Activated CD4-positive, alpha-beta T cell treated with anti-CD3 and anti-CD28 coated beads for 1 hour (primary cell): ENCODE data around the gene DNAH5.

Experiments
- DNase-seq: peaks from one replicate; pipeline ENCODE4 v3.0.0-alpha.2; 2020

Gene DNAH5

DNA sequence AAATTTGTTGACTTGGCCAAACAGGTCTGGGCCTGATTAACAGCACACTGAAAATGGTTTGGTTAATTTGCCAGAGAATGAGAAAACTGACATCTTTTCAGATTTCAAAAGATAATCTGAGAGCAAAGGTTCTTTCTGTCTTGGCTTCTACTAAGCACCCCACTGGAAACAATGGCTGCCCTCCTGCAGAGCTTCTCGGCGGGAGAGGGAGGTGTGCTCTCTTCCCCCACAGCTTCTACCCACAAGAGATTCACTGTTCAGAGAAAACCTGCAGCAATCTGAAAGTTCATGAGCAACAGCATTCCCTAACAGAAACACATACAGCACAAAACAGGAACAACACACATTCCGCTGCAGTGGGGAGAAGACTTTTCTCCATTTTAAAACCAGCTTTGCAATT is 3.0 kb downstream of the DNAH5 start:
- DNase-seq = no peak

DNA sequence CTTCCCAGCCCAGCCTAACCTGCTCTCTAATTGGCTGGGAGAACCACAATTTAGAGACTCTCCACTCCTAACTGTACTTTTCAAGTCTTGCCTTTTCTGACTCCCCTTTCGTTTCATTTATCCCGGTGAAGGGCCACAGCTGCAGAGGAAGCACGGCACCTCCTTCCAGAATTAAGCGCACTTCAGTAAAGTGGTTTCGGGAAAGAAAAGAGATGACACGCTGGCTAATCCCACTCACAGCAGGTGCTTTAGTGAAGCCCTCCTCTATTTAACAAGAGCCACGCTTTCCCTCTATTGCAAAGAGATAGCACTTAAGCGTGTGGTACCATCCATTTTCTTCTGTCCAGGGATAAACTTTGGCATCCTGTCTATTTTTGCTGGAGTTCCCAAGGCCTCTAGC is 4.8 kb downstream of the DNAH5 start:
- no peak for DNase-seq

DNA sequence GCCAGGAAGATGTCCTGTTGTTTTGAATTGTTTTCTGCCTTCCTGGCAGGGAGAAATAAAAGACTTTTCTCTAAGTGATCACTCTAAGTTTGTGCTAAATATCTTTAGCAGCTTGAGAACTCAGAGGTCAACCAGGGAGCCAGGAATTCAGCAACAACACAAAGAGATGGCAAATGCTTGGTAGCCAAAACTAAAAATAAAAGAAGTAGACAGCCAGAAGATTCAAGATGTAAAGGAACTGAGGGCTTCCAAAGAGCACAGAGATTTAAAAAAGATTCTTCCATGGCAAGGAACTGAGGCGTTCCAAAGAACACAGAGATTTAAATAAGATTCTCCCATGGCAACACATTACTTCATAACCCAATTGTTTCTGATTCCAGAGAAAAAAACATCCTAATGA is 9.6 kb downstream of the DNAH5 start:
- DNase-seq = no peak

DNA sequence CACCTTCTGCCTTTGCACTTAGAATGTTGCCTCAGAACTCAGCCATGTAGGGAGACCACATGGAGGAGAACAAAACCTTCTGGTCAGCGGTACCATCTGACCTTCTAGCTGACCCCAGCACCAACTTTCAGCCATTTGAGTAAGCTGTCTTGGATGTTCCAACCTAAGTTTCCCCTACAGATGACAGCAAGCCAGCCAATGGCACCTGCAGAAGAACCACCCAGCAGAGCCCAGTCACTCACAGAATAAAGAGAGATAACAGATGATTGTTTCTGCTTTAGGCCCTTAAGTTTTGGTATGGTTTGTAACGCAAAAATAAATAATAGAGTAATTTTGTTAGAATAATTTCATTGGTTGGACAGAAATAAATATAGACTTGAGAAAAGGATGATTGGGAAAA is 10.4 kb downstream of the DNAH5 start:
- no peak for DNase-seq

DNA sequence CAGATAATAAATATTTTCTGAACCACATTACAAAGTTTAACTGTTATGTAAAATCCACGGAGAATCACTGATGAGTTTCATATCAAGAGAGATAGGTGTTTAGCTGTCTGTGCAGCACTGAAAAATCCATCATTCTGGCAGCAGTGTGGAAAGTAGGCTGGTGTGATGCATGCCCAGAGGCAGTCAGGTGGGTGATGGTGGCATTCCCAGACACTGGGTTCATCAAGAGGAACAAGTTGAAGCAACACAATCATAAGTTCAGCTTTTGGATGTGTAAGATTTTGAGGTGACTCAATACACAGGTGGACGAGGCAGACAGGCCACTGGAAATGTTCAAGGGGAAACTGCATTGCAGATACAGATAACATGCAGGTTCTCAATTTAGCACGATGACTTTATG is 11.9 kb downstream of the DNAH5 start:
- DNase-seq = no peak

DNA sequence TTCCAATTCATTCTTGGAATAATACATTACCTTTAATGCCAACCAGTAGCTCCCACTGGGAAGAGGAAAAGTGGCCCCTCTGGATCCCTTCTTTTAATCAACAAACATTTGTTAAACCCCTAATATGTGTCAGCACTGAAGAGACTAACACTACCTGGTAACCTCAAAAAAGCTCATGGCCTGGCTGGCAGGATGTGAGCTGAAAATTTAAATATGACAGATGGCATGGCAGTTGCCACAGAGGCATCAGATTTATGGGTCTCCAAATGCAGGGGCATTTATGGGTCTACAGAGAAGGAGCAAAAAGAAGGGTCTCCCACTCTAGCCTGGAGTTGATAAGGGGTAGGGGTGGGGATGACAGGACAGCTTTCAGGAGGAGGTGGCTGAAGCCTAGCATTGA is 12.5 kb downstream of the DNAH5 start:
- DNase-seq = no peak

DNA sequence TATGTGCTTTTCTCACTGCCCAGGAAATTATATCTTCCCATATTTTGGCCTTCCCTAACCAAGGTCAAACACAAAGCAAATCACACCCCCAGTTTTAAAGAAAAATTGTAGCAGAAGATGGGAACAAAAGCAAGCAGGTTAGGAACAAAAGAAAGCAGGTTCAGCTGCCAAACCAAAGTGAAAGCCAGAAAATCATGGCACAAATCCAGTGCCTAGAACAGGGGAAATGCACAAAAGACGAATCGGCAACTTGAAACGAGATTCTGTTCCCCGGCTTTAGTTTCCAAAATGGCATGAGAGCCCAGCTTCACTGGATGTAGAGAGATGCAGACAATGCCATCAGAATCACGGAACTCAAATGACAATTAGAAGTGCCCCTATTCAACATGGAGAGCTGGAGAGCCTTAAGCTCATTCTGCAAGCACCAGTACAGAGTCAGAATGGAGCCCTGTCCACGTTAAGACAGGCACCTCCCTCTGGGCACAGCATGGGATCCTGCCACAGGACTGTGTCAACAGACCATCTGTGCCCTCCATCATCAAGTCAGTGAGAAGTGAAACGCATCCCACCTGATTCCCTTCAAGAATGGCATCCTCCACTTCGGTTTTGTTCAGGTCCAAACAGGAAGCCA is 13.8 kb downstream of the DNAH5 start:
- DNase-seq = no peak

DNA sequence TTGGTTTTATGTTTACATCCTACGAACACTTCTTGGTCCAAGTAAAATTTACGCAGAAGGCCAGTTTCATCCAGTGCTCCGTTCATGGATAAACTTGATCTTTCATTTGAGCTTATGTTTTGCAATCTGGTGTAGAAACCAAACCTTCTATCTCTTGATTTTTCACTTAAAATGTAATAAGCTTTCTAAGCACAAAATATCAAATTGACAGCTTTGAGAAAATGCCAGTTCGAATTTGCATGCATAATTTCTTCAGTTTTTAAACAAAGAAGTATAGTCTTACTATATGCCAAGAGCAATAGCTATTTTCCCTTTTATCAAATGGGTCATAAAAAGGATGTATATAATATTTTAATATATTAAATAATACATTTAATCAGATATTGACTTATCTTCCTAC is 17.8 kb downstream of the DNAH5 start:
- no peak for DNase-seq

DNA sequence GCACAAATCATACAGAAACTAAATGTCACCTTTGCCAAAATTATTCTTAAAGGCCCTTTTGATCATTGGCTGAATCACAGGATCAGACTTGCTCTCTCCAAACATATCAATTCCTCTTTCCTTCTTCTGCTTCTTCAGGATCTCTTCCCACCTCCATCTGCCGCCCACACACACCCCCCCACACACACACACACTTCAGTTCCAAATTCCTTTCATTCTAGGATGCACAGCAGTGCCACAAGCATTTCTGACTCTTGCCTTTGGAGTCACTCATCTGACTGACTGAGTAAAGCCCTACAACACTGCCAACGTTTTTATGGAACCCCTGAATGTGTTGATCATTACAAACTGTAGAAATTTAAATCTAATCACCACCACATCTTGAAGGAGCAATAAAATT is 22.9 kb downstream of the DNAH5 start:
- no peak for DNase-seq

DNA sequence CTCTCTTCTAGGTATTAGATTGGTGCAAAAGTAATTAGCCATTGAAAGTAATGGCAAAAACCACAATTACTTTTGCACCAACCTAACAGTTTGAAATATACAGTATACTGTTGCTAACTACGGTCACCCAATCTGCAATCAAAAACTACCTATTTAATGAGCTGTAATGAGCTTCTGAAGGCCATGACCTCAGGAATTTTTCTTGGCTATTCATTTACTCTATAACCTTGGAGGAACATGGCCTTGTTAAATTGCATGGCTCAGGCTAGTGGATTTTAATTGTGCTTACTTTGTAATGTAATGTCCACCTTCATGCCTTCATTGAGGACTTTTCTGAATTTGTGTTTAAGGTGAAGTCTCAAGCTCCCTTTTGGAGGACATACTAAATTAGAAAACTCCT is 24.7 kb downstream of the DNAH5 start:
- DNase-seq = no peak

DNA sequence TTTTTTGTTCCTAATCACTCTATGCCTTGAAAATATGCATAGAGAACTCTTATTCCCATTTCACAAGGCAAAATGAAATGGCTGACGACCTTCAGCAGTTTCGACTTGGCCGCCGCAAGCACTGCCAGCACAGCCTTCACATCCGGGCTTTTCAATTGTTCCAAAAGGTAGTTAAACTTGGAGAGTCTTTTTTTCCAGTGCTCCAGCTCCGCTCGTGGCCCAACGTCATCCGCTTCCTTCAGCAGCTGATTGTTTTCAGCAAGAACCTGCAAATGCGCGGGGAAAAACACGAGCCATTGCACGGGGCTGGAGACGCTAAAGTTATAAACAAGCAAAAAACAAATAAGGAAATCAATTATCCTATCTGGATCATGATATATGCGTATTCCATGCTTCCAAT is 25.4 kb downstream of the DNAH5 start:
- no peak for DNase-seq

DNA sequence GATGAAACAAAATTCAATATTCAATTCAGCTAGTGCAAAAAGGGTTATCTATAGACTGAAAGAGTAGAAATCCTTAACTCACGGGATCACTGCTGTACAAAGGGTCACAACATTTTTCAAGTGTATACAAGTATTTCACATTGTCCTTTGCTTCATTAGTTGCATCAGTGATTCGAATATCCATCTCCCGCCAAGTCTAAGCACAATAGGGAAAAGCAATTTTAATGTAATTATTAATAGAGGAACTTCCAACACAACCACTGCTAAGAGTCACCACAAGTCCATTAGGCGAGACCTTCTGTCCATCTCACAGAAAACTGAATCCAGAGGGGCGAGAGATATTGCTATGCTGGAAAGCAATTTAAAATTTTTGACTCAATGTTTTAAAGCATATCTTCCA is 27.4 kb downstream of the DNAH5 start:
- DNase-seq = no peak

DNA sequence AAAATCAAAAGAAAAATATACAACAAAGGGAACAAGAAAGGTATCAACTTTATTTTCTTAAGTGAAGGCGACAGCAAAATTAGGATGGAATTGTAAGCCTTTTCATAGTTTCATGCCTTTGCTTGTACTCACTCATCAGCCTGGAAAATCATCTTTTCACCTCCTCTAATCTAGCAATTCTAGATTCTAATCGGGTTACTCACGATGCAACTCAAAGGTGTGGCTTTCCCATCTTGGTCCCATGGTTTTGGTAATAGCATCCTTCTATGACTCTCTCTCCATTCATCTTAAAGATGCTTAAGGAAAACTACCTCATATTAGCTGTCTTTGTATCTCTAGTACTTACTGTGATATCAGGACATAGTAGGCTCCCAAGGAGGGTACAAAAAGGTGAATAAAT is 30.5 kb downstream of the DNAH5 start:
- no peak for DNase-seq

DNA sequence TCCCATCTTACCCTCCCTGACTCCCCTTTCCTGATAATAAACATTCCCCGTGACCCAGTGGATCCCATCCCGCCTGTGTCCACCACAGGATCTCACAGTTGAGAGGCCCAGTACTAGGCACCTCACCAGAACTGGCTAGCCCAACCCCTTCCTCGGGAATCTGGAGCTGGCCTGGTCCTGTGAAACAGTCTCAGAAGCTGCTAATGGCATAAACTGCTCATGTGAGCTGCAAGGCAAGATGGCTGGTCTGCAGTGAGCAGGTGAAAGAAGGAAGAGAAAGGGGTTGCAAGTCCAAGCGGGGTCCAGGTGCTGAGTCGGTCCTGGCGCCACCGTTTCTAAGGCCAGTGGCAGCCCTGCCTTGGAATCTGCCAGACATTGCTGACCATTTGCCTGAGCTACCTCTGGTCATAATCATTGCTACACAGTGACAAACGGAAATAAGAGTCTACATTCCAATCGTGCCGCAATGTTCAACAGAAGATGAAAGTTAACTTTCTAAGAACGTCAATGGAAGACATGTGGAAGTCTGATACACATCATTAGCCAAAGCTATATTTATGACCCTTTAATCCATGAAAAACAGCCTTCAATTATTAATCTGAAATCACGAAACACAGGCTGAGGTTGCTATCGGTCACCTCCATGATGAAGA is 33.7 kb downstream of the DNAH5 start:
- DNase-seq = no peak

DNA sequence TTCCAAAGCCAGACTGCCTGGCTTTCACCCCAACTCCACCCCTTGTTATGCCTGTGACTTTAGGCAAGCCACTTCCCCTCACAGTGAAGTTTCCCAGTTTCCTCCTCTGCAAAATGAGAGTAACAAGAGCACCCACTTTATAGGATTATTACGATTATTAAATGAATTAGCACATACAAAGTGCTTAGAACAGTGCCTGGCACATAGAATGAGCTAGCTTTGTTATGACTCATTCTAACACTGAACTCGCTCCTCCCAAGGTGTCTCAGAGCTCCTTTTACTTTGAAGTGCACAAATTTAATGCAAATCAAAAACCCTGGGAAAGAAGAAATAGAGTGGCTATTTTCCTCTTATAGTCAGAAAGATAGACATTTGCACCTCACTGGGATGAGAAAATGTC is 34.3 kb downstream of the DNAH5 start:
- no peak for DNase-seq

DNA sequence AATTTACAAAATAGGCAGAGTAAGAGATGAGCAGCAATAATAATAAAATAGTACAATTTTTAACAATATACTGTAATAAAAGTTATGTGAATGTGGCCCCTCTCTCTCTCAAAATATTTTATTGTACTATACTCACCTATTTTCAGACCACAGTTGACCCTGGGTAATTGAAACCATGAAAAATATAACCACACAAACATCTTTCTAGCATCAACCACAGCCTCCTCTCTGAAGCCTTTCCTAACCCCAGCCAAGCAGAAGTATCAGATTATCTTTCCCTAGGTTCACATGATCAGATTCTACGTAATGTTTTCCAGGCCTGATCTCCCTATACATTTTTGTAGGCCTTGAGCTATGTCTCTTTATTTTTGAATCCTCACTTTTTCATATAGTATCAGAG is 35.2 kb downstream of the DNAH5 start:
- DNase-seq = no peak

DNA sequence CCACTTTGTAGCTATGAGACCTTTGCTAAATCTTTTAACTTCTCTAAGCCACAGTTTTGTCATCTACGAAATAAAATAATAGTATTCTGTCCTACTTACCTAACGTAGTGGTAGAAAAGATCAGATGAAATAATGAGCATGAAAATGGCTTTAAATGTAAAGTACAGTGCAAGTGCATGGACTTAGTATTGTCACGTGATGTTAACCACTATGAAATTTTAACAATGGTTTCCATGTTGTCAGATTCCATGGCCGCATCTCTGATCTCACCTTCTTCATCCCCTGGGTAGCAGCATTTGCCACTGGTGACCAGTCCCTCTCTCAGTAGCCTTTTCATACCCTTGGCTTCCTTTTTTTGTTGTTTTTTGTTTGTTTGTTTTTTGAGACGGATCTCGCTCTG is 45.9 kb downstream of the DNAH5 start:
- DNase-seq = no peak

DNA sequence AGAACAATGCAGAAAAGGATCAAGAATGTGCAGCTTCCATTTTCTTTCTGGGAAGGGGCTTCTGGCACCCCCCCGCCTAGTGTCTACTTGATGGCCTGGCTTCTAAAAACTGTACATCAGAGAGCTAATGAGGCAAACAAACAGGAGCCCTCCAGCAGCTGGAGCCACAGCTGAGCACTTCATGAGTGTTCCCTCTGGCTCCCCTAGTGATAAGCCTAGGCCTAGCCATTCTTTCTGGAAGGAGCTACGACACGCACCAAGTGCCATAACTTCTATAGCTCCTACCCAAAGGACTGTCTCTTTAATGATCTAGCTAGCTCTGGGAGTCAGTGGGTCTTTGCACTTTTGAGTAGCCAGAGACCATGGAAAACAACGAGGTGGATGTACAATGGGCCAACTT is 66.1 kb downstream of the DNAH5 start:
- DNase-seq = no peak

DNA sequence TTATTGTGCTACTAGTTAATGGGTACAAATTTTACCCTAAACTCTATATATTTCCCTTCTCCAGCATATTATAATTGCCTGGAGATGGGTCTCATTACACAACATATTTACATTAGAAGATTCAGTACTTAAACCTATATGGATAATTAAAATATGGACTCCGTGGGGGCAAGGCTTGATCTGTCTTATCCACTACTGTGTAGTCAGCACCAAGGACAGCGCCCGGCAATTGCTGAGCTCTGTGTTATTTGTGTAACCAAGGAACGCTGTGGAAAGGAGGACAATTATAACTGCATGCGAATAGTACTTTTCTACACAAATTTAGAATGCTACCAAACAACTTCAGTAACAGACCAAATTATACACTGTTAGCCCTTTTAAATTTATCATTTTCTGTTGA is 77.7 kb downstream of the DNAH5 start:
- no peak for DNase-seq

DNA sequence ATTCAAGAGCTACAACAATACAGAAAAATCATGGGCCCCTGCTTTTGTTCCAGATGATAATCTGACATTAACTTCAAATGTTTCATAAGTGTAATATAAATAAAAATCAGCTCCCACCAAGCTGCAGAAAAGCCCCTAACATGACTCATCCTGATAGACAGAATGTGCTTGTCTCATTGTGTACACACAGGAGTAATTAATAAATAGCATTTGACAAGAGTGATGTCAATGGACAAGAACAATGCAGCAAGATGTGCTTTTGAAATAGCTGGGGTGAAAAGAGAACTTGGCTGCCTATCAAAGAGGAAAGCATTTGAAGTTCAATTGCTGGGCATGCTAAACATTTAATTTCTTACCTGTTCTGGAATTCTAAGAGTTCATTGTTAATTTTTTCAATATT is 79.2 kb downstream of the DNAH5 start:
- DNase-seq = no peak

DNA sequence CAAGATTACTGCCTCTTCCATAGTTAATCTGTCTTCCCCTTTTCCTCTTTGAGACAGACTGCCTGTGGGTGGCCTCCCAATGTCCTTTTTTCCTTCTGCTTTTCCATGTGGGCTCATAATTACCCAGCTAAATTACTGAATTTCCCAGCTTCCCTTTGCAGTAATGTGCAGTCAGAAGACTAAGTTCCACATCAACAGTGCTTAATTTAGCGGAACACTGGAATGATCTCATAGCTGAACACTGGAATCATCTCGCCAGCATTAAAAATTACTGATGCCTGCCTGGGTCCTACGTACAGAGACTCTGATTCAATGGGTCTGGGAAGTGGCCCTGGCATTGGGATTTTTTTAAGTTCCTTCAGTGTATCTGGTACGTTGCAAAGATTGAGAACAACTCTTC is 84.3 kb downstream of the DNAH5 start:
- no peak for DNase-seq

DNA sequence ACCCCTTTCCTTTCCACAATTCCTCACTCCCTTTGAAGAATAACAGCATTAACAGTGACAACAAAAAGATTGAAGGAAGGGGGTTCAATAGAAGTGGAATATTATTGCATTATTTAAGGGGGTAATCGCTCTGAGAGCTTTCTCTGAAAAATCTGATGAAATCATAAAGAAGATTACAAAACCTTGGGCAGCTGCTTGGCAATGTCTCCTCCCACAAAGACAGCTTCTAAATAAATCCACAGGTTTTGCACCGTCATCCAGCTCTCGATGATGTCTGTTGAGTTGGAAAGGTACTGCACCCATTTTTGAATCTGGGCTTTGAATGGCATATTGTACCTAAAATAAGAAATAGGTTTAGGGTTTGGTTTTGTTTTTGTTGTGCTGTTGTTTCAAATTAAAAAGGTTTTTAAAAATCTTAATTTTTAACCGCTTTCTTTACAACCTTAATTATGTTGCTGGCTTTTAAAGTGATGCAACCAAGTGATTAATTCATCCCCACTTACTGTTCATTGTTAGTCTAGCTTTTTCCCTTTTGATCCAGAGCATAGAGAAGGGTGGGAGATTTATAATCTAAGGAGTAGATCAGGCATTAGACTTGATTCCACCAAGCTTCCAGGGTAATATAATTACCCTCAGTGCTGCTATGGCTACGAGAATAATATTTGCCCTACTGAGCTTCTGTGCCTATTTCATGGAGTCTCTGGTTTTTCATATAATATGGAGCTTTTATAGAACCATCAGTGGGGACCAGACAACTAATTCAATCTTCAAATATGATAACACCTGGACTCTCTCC is 85.0 kb downstream of the DNAH5 start:
- no peak for DNase-seq

DNA sequence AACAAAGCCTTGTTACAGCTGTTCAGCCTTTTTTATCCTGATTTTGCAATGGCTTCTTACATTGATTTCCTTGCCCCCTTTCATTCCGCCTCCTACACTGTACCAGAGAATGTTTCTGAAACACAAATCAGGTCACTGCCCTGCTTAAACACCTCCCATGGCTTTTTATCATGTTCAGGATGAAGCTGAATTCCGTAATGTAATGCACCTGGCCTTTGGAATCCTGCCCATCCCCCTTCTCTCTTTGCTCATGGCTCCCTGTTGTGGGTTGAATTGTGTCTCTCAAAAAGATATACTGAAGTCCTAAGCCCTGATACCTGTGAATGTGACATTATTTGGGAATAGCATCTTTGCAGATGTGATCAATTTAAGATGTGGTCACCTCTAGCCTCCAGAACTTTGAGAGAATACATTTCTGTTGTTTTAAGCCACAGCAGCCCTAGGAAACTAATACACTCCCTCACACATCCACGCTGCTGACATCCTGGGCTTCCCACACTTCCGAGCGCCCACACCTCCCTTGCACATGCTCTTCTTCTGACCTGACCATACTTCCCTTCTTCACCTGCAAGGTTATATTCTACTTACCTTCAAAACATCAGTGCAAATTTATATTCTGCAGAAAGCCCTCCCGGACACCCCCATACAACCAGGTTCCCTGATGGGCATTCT is 101.2 kb downstream of the DNAH5 start:
- DNase-seq = no peak

DNA sequence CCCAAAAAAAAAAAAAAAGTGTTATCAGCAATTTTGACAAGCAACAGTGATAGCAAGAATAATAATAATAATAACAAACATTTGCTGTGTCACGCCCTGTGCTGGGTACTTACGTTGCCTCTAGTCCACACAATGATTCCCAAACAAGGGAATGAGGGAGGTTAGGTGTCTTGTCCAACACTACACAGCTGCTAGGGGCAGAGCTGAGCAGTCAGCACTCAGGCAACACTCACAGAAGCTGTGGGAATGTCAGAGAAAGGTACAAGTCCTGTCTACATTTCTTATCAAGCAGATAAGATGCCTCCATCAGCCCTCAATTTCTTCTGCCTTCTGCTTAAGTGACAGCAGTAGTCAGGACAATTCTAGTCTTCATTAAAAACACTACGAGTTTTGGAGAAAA is 111.0 kb downstream of the DNAH5 start:
- DNase-seq = no peak
